ENCODE results near the gene KLK6.
"Not testable (repeated sequence)": the region's sequence is repeated elsewhere in the genome, so short reads cannot be mapped to it uniquely, and the experiment has no call there.

Gene KLK6

GRCh38 chr19:50974702-50975556 lies 5.5 kb upstream of the KLK6 start:
- Mint-ChIP-seq H3K9me3 (no peaks in the 10 kb centered on the region), H3K4me3 (no peak overlapping the region), H3K27ac (no peak overlapping the region), H3K4me1 (no peaks in the 10 kb centered on the region), H3K36me3 (no peaks in the 10 kb centered on the region)
- no peak for ATAC-seq
- no peak for DNase-seq (ENCODE audit: low spot score in 2 of 2)

DNA sequence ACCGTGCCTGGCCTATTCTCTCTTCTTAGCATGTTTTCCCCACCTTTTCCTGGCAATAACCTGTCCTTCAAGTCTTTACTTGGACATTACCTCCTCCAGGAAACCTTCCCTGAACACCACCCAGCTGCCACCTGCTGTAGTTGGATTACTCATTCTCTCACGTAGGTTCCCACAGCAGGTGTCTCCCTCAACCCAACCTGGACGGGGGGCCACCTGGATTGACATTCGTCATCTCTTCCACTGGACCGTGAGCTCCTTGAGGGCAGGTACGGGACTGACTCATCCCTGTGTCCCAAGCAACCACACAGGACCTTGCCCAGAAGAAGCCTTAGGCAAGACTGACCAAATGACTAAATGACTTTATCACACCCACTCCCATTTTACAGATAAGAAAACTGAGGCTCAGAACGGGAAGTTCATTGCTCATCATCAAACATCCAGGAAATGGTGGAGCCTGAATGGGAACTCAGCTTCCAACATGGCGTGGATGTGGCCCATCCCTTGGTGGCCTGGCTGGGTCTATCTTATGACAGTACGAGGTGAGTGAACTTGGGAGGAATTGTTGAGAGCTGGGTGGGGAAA lies 3.5 kb upstream of the KLK6 start:
- no peak overlapping the region for H3K4me3 Mint-ChIP-seq
- no peak overlapping the region for H3K27ac Mint-ChIP-seq
- no peaks in the 10 kb centered on the region for H3K36me3 Mint-ChIP-seq
- no peaks in the 10 kb centered on the region for H3K4me1 Mint-ChIP-seq
- DNase-seq (ENCODE audit: low spot score in 2 of 2) (no peak), ATAC-seq (no peak)
- no peaks in the 10 kb centered on the region for H3K9me3 Mint-ChIP-seq

DNA sequence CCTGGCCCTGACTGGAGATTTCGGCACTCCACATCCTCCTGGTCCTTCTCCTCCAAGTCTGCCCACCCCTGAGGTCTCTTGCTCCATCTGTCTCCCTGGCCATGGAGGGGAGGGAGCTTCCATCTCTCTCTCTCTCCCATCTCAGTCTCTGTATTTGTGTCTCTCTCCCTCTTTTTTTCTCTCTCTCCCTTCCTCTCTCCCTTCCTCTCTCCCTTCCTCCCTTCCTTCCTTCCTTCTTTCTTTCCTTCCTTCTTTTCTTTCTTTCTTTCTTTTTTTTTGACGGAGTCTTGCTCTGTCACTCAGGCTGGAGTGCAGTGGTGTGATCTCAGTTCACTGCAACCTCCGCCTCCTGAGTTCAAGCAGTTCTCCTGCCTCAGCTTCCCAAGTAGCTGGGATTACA lies 419 bp upstream of the KLK6 start:
- not testable (repeated sequence) for ATAC-seq

DNA sequence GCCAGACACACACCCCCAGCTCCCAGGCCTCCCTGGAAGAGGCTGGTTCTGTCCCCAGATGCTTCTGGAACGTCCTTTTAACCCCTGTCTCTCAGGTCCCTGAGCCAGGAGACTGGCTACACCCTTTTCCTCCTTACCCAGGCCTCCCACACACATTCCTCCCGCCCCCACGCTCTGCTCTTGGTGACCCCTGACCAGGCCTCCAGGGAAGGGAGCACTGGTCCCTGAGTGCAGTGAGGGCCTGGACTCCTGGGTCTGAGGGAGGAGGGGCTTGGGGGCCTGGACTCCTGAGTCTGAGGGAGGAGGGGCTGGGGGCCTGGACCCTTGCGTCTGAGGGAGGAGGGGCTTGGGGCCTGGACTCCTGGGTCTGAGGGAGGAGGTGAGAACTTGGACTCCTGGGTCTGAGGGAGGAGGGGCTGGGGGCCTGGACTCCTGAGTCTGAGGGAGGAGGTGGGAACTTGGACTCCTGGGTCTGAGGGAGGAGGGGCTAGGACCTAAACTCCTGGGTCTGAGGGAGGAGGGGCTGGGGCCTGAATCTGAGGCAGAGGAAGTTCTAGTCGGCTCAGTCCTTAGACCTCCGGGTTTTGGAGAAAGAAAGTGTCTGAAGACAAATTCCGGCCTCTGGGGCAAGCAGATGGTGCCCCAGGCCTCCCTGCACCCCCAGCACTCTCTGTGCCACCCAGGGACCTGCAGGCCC lies 527 bp downstream of the KLK6 start:
- Mint-ChIP-seq H3K4me3 (no peak overlapping the region), H3K27ac (no peak overlapping the region), H3K9me3 (no peaks in the 10 kb centered on the region), H3K4me1 (no peaks in the 10 kb centered on the region), H3K36me3 (no peaks in the 10 kb centered on the region)
- ATAC-seq: no peak
- DNase-seq (ENCODE audit: low spot score in 2 of 2): no peak

More for the DNA sequence above, 419 bp upstream of the KLK6 start:
- DNase-seq (ENCODE audit: low spot score in 2 of 2); H3K27ac Mint-ChIP-seq; H3K9me3 Mint-ChIP-seq; H3K36me3 Mint-ChIP-seq; H3K4me1 Mint-ChIP-seq; H3K4me3 Mint-ChIP-seq: not testable (repeated sequence)

GRCh38 chr19:50967929-50968715 lies 1.3 kb downstream of the KLK6 start:
- H3K4me3 Mint-ChIP-seq: no peak overlapping the region
- no peaks in the 10 kb centered on the region for H3K9me3 Mint-ChIP-seq
- no peaks in the 10 kb centered on the region for H3K36me3 Mint-ChIP-seq
- DNase-seq (ENCODE audit: low spot score in 2 of 2) (no peak), ATAC-seq (no peak)
- no peaks in the 10 kb centered on the region for H3K4me1 Mint-ChIP-seq
- H3K27ac Mint-ChIP-seq: no peak overlapping the region

GRCh38 chr19:50964266-50964665 lies 5.1 kb downstream of the KLK6 start:
- no peak overlapping the region for H3K27ac Mint-ChIP-seq
- H3K4me1 Mint-ChIP-seq: no peaks in the 10 kb centered on the region
- ATAC-seq (no peak), DNase-seq (ENCODE audit: low spot score in 2 of 2) (no peak)
- no peaks in the 10 kb centered on the region for H3K36me3 Mint-ChIP-seq
- H3K9me3 Mint-ChIP-seq: peaks cover 19% of the 10 kb centered on the region
- H3K4me3 Mint-ChIP-seq: no peak overlapping the region

DNA sequence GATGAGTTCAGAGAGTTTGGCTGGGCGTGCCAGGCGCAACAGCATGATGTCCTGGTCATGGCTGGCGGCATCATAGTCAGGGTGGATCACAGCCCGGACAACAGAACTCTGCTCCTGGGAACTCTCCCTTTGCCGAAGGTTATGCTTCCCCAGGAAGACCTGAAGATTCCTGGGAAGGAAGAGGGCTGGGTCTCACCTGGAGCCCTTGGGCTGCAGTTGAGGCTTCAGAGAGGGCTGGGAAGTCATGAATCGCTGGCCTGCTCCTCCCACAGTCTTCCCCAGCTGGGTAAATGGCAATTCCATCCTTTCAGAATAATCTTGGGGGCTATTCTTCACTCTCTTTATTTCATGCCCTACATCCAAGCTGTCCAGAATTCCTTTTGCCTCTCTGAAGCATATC lies 6.0 kb downstream of the KLK6 start:
- no peak overlapping the region for H3K4me3 Mint-ChIP-seq
- no peak overlapping the region for H3K27ac Mint-ChIP-seq
- no peaks in the 10 kb centered on the region for H3K4me1 Mint-ChIP-seq
- ATAC-seq (no peak), DNase-seq (ENCODE audit: low spot score in 2 of 2) (no peak)
- H3K36me3 Mint-ChIP-seq: no peaks in the 10 kb centered on the region
- peaks cover 20% of the 10 kb centered on the region for H3K9me3 Mint-ChIP-seq

DNA sequence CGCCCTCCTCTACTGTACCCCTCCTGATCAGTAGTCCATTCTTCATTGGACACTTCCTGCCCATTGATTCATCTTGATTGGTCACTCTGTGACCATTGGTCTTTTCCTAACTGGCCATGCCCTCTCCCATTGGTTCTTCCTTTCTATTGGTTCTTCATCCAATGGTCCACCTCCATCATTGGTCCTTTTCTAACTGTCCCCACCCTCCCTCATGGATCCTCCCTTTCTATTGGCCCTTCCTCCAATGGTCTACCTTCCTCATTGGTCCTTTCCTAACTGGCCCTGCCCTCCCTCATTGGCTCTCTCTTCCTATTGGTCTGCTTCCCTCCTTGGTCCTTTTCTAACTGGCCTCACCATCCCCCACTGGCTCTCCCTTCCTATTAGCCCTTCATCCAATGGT lies 7.1 kb downstream of the KLK6 start:
- no peaks in the 10 kb centered on the region for H3K36me3 Mint-ChIP-seq
- ATAC-seq (no peak), DNase-seq (ENCODE audit: low spot score in 2 of 2) (no peak)
- H3K4me3 Mint-ChIP-seq: no peak overlapping the region
- H3K27ac Mint-ChIP-seq: no peak overlapping the region
- H3K9me3 Mint-ChIP-seq: peaks cover 20% of the 10 kb centered on the region
- no peaks in the 10 kb centered on the region for H3K4me1 Mint-ChIP-seq

GRCh38 chr19:50959731-50960500 lies 9.5 kb downstream of the KLK6 start:
- Mint-ChIP-seq H3K4me1 (no peaks in the 10 kb centered on the region), H3K36me3 (no peaks in the 10 kb centered on the region), H3K27ac (no peak overlapping the region), H3K4me3 (no peak overlapping the region), H3K9me3 (peaks cover 20% of the 10 kb centered on the region)
- no peak for ATAC-seq
- DNase-seq (ENCODE audit: low spot score in 2 of 2): no peak

- ATAC-seq (no peak), DNase-seq (ENCODE audit: low spot score in 2 of 2) (no peak)
- no peak overlapping the region for H3K4me3 Mint-ChIP-seq
- H3K9me3 Mint-ChIP-seq: peaks cover 15% of the 10 kb centered on the region
- H3K4me1 Mint-ChIP-seq: no peaks in the 10 kb centered on the region
- no peaks in the 10 kb centered on the region for H3K36me3 Mint-ChIP-seq
- no peak overlapping the region for H3K27ac Mint-ChIP-seq
These were observed 11.8 kb downstream of the KLK6 start for GRCh38 chr19:50957587-50957986.

- Mint-ChIP-seq H3K27ac (no peak within 1 kb of the TSS), H3K9me3 (no peaks in the 10 kb centered on the region), H3K4me1 (no peaks in the 10 kb centered on the region), H3K4me3 (no peak within 1 kb of the TSS), H3K36me3 (no peaks in the 10 kb centered on the region)
- DNase-seq (ENCODE audit: low spot score in 2 of 2) (no peak), ATAC-seq (no peak)
These were observed 16.5 kb downstream of the KLK6 start, which contains the start of gene KLK5 for GRCh38 chr19:50952910-50953309. Gene KLK5, minus strand, starts transcription at chr19:50953038. Its CDS starts 381 bp downstream, at chr19:50952657.

DNA sequence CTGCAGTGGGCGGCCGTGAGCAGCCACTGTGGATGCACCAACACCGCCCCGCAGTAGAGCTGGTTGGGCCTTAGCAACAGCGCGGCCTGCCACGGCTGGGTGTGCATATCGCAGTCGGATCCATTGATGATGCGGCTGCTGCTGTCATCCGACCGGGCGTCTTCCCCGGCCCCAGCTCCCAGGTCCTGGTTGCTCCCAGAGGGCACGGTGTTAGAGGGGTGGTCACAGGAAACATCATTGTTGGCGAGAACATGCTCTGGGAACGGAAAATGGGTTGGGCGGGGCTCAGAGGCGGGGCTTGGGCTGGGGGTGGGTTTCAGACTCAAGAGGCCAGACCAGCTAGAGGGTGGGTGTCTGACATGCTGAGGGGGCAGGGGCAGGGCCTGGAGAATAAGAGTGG lies 19.5 kb downstream of the KLK6 start:
- no peaks in the 10 kb centered on the region for H3K9me3 Mint-ChIP-seq
- DNase-seq (ENCODE audit: low spot score in 2 of 2) (no peak), ATAC-seq (no peak)
- H3K27ac Mint-ChIP-seq: no peak overlapping the region
- H3K36me3 Mint-ChIP-seq: no peaks in the 10 kb centered on the region
- H3K4me3 Mint-ChIP-seq: no peak overlapping the region
- no peaks in the 10 kb centered on the region for H3K4me1 Mint-ChIP-seq

DNA sequence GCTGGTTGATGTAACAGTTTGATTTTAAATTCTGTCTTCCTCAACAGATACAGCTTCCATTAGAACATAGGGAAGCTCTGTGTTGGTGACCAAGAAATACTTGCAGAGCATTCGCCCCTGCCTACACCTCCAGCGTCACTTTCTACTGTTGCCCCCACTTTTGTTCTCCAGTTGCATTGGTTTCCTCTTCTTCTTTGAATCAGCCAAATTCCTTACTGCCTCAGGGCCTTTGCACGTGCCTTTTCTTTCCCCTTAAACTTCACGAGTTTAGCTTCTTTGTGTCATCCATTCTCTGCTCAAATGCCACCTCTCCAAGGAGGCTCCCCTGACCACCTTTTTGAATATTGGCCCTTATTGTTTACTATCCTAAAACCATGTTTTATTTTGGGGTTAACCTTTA lies 22.3 kb downstream of the KLK6 start:
- no peaks in the 10 kb centered on the region for H3K36me3 Mint-ChIP-seq
- ATAC-seq: no peak
- no peaks in the 10 kb centered on the region for H3K4me1 Mint-ChIP-seq
- no peak overlapping the region for H3K4me3 Mint-ChIP-seq
- no peak overlapping the region for H3K27ac Mint-ChIP-seq
- DNase-seq (ENCODE audit: low spot score in 2 of 2): no peak
- peaks cover under 1% of the 10 kb centered on the region for H3K9me3 Mint-ChIP-seq

DNA sequence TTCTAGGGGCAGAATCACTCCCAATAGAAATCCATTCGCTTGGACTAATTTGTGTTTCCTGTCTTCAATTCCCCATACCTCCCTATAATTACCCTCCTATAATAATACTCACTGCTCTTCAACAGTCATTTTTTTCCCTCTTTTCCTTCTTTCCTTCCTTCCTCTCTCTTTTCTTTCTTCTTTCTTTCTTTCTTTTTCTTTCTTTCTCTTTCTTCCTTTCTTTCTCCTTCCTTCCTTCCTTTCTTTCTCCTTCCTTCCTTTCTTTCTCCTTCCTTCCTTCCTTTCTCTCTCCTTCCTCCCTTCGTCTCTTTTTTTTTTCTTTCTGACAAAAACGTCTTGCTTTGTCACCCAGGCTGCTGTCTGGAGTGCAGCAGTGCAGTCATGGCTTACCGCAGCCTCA lies 24.6 kb downstream of the KLK6 start:
- no peaks in the 10 kb centered on the region for H3K4me1 Mint-ChIP-seq
- H3K27ac Mint-ChIP-seq: no peak overlapping the region
- DNase-seq (ENCODE audit: low spot score in 2 of 2): no peak
- no peak overlapping the region for H3K4me3 Mint-ChIP-seq
- peaks cover 3% of the 10 kb centered on the region for H3K9me3 Mint-ChIP-seq
- H3K36me3 Mint-ChIP-seq: no peaks in the 10 kb centered on the region
- no peak for ATAC-seq
